HG03095 (cell line): ENCODE results near the gene PNPLA5.

ENCODE experiments used
- ATAC-seq: cut with Tn5 transposase; IDR thresholded peaks from one replicate; pipeline ENCODE4 v1.9.1; 2021; ENCODE audit warnings: moderate library complexity; ENCODE audit not compliant: unreplicated experiment

Gene PNPLA5

DNA sequence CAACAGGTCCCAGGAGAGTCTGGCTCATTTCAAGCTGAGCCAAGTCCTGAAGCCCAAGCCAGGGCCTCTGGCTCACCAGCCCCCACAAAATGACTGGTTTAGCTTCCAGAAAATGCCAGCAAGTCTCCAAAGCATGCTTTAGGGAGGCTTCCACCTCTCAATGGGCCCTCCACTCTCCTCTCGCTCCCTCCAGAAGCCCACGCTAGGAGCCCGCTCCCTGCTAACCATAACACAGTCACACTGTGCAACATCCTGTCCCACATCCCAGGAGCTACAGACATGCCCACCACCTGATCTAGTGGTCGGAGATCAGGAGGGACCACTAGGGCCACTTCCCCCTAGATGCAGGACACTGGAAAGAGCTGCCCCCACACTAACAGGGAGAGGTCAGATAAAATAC lies 36.4 kb downstream of the PNPLA5 start:
- no peak for ATAC-seq

- ATAC-seq, result no peak
Measured at GRCh38 chr22:43854786-43855271, 37.0 kb downstream of the PNPLA5 start.

DNA sequence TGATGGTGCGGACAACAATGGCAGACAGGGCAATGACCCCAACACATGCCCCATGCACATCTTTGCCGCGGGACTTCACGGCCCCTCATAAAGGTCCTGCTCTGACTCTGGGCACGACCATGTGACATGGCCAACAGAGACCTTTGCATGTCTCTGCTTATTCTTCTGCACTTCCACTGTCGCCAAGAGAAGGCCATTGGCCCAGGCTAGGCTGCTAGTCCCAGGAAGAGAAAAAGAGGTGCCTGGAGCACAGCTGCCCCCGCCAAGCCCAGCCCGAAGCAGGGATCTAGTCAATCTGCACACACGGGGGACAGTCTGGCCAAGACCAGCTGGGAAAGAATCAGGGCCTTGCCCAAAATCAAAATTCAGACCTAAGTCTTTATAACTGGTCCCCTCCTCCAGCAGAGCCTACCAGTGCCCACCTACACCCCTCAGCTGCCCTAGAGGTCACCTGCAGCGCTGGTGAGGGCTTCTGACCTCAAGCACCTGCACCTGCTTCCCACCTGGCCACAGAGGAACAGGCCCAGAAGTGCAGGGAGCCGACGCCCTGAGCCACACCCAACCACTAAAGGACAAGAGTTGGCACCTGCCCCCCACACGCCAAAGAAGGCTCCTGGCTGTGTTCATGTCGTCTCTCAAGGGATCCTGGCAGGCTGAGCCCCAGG lies 37.6 kb downstream of the PNPLA5 start:
- ATAC-seq, result no peak

GRCh38 chr22:43853328-43853931 lies 38.4 kb downstream of the PNPLA5 start:
- ATAC-seq, result no peak

GRCh38 chr22:43852573-43853327 lies 39.1 kb downstream of the PNPLA5 start:
- no peak for ATAC-seq

- ATAC-seq, result no peak
Measured at GRCh38 chr22:43851979-43852307, 39.9 kb downstream of the PNPLA5 start.

DNA sequence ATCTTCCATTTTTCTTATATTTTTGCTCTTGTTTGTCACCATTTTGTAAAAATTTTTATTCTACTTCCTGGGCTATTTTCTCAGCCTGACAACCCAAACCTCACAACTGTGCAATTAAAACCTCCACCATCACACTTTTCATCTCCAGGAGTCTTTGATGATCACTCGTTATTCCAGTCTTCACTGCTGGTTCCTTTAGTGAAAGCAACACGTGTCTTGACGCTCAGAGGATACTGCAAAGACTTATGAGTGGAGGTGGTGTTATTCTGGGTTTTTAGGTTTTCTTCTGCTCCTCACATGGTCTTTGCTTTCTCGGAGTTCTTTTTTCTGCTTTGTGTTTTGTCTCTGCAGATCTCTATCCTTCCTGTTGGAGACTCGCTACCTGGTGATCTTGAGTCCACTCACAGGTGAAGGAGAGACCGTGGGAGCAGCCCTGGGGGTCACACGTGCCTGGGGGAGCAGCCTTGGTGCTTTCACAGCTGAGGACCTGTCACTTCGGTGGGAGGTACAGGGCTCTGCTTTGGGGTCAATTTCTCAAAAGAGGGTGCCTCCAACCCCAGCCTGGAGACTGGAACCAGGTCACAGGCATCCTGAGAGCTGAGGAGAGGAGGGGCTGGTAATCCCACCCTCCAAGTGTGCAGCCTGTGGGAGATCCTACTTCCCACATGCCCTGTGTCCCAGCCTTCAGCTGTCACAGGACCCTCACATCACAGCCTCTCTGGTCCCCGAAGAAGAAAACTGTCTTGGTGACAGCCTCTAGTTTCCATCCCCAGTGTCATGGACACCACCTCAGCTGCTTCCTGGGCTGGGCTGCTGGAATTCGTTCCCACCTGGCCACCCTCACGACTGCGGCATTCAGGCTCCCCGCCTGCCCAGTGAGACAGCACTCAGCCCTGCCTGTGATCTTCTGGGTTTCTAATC lies 40.5 kb downstream of the PNPLA5 start:
- no peak for ATAC-seq

DNA sequence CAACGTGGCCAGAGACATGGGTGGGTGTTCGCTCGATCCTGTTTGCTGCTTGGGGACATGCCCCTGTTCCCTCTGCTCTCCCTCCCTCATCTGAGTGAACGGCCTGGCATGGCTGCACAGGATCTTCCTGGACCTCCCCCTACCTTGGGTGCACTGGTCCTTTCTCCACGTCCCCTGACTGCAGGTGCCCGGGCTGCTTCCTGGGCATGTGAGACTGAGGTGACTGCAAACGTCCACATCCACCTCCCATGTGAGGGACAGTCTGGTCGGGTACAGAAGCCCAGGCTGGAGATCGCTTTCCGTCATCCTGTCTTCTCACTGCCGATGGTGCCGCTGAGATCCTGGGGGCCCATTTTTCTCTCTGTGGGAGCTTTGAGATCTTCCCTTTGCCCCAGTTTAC lies 41.3 kb downstream of the PNPLA5 start:
- no peak for ATAC-seq

GRCh38 chr22:43849731-43850130 lies 42.1 kb downstream of the PNPLA5 start:
- ATAC-seq, result no peak

- no peak for ATAC-seq
Measured at GRCh38 chr22:43848366-43849171, 43.2 kb downstream of the PNPLA5 start.

GRCh38 chr22:43847376-43848289 lies 44.2 kb downstream of the PNPLA5 start:
- ATAC-seq, result no peak

DNA sequence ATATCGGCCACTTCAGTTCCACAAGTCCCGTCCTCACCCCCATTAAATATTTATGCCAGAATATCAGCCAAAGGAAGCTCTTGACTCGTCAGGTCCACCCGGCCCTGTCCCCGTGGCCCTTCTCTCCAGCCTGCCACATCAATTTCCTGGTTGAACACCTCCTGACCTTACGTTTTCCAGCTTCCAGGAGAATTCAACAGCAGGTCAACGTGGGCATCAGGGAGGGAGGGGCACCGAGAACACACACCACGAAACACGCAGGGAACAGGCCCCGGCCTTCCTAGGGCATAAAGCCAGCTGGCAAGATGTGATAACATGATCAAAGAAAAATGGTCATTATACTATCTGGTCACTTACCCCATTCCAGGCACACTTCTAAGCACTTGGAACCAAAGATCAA lies 44.8 kb downstream of the PNPLA5 start:
- ATAC-seq, result no peak

DNA sequence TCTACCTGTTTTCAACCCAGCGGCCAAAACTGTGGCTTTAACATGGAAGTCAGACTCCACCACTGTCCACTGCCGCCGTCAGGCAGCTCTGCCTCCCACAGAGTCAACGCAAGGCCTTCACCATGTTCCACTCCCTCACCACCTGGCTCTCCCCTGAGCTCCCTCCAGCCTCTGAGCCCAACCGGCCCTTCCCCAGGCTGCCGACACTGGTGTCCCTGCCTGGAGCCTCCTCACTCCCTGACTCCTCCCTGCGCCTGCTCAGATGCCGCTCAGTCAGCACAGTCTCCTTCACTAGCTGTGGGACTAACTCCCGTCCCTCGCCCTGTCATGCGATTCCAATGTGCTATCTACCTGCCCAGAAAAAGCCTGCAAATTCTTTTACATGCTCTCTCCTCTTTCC lies 45.8 kb downstream of the PNPLA5 start:
- ATAC-seq, result no peak

DNA sequence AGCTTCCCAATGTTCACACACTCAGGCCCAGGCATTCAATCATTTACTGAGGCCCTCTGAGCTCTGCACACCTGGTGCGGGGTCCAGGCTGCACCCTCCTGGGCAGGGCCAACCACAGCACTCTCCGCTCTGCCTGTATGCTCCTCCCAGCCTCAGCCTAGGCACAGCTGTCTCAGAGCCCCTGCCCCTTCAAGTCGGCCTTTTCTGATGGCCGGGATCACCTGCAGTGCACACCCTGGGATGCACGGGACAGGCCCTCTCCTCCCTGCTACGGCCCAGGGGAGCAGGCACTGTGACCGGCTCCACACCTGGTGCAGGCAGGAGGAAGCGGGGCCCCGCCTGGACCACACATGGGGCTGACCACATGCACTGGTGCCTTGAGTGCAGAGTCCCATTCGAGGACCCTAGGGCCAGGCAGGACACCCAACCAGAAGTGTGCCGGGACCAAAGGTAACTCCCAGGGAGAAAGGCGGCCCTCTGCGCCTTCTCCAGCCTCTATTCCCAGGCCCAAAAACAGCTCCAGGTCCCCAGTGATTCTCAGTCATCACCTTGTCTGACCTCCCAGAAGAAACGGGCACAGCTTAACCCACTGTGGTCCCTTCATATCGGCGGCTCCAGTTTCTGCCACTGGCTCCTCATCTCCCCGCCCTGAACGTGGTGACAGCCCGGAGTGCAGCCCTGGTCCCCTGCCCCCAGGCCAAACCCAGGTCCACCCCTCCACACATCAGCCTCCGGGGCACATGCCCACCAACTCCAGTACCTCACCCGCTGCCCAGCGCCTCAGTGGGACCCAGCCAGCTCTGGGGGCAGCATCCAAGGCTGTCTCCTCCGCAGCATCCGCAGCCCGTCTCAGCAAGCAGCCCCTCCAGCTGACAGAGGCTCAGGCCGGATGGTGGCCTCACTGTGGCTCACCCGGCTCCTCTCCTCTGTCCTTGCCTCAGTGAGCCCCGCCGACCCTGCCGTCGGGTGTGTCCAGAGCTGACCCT lies 47.0 kb downstream of the PNPLA5 start:
- ATAC-seq, result no peak

DNA sequence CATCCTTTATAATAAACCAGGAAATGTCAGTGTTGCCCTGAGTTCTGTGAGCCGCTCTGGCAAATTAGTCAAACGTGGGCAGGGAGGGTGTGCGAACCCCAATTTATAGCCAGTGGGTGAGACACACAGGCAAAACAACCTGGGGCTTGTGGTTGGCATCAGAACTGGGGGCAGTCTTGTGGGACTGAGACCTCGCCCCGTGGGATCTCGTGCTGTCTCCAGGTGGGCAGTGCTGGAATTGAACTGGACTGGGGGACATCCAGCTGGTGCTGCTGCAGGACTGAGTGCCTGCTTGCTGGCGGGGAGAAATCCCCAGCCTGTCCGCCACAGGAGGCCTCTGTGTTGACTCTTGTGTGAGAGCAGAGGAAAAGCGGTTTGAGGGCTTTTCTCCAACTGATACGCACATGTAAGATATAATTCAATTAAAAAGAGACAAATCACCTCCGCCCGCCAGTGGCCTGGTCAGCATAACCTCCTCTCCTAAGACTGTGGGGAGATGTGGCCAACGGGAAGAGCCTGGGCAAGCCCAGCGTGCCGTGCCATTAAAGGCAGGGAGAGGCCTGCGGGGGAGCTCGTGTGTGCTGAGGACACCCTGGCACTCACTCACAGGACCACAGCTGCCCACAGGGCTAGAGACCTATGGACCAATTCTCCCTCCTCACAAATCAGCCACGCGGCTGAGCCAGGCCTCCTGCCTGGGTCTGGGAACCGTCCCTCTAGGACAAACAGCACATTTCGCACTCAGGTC lies 47.9 kb downstream of the PNPLA5 start:
- no peak for ATAC-seq

DNA sequence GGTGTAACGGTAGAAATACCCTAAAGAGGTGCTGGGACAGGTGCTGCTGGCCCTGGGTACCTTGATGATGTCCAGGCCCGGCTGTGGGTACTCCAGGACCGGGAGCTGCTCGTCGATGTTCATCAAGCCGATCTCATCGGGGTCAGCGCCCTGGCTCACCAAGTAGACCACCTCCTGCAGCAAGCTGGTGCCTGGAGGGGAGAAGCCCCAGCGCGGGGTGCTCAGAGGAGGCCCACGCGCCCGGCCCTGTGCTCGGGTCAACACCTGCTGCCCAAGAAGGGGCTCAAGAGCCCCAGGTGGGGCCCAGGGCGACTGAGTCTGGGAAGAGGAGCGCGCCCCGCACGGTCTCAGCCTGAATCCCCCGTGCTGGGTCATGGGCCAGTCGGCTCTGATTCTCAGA lies 50.1 kb downstream of the PNPLA5 start:
- ATAC-seq, result no peak

DNA sequence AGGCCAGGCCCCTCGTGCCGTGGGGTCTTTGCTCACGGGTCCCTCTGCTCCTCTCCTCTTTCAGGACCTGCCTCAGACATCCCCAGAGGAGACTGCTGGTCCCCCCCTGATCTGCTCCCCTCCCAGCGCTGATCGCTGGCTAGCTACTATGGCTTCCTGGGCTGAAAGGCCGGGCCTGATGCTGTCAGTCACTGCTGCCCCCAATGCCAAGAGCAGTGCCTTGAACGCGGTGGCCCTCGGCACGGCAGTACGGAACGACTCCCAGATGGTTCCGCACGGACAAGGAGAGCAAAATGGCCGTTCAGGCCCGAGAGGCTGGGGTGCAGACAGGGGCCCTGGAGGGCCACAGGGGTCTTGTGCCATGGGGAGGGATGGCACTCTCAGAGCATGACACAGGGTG lies 51.0 kb downstream of the PNPLA5 start:
- no peak for ATAC-seq
